Keratinocyte (primary cell): ENCODE results near the gene EIF5B. TPM values are rescaled to one million over a fixed set of nuclear protein-coding genes. Genes with fewer than 3 reads are reported as not detected.

ENCODE experiments used
- DNase-seq: peaks from one replicate; pipeline ENCODE4 v3.0.0-alpha.2; 2011; ENCODE audit warnings: low read depth, missing footprints, low spot score
- FAIRE-seq: peaks from 2 replicates; lab custom pipeline; 2011; peaks lifted over from hg19 to GRCh38; lab: Jason Lieb, UNC
- H2AFZ ChIP-seq: 2 replicates; pipeline ENCODE4 v1.6.0; 2012; ENCODE audit warnings: low read length, control low read depth, inconsistent platforms; ENCODE audit not compliant: control insufficient read depth
- H3K27ac ChIP-seq: 2 replicates; pipeline ENCODE4 v1.5.1; 2011; ENCODE audit warnings: low read length; ENCODE audit not compliant: control insufficient read depth, insufficient read depth
- H3K27me3 ChIP-seq: 3 replicates; pipeline ENCODE4 v1.6.0; 2011; ENCODE audit warnings: low read length; ENCODE audit not compliant: control insufficient read depth, insufficient read depth; ENCODE audit errors: extremely low read depth
- H3K36me3 ChIP-seq, 2 experiments: 2 replicates in 1 of 2; 3 replicates in 1 of 2; pipeline ENCODE4 v1.5.1; 2011; ENCODE audit warnings: low read length in 2 of 2, mild to moderate bottlenecking in 1 of 2; ENCODE audit not compliant: control insufficient read depth in 2 of 2, insufficient read depth in 2 of 2; ENCODE audit errors: extremely low read depth in 1 of 2
- H3K4me1 ChIP-seq: 3 replicates; pipeline ENCODE4 v1.5.1; 2011; ENCODE audit warnings: low read length; ENCODE audit not compliant: control insufficient read depth, insufficient read depth; ENCODE audit errors: extremely low read depth
- H3K4me2 ChIP-seq: 3 replicates; pipeline ENCODE4 v1.6.0; 2011; ENCODE audit warnings: low read depth, low read length; ENCODE audit not compliant: control insufficient read depth, insufficient read depth; ENCODE audit errors: extremely low read depth
- H3K4me3 ChIP-seq, 3 experiments: fragments of 200-600 bp in 1 of 3; sonication (generic) in 1 of 3; 2 replicates in 2 of 3; 3 replicates in 1 of 3; pipeline ENCODE4 v1.5.1; 2011 to 2016; ENCODE audit warnings: low read length in 3 of 3, mild to moderate bottlenecking in 3 of 3, control low read depth in 2 of 3, inconsistent platforms in 1 of 3, low read depth in 1 of 3, mixed read lengths in 1 of 3, mixed run types in 1 of 3, moderate library complexity in 1 of 3; ENCODE audit not compliant: control insufficient read depth in 2 of 3, insufficient read depth in 2 of 3; ENCODE audit errors: extremely low read depth in 1 of 3
- H3K79me2 ChIP-seq: 2 replicates; pipeline ENCODE4 v1.6.0; 2012; ENCODE audit warnings: low read length; ENCODE audit not compliant: control insufficient read depth, insufficient read depth
- H3K9ac ChIP-seq: 3 replicates; pipeline ENCODE4 v1.6.0; 2011; ENCODE audit warnings: low read length; ENCODE audit not compliant: control insufficient read depth, insufficient read depth; ENCODE audit errors: extremely low read depth
- H3K9me1 ChIP-seq: 3 replicates; pipeline ENCODE4 v1.6.0; 2011; ENCODE audit warnings: low read length; ENCODE audit not compliant: control insufficient read depth, insufficient read depth; ENCODE audit errors: extremely low read depth
- H3K9me3 ChIP-seq: 2 replicates; pipeline ENCODE4 v1.5.1; 2012; ENCODE audit warnings: low read depth, low read length; ENCODE audit not compliant: control insufficient read depth
- H4K20me1 ChIP-seq: 3 replicates; pipeline ENCODE4 v1.6.0; 2011; ENCODE audit warnings: low read length; ENCODE audit not compliant: control insufficient read depth, insufficient read depth; ENCODE audit errors: extremely low read depth
- CTCF ChIP-seq, 3 experiments: IDR thresholded peaks in 1 of 3; conservative IDR thresholded peaks in 1 of 3; optimal IDR thresholded peaks in 1 of 3; 2 replicates in 2 of 3; 3 replicates in 1 of 3; pipeline versions ENCODE3 to v1.5.1; 2011; ENCODE audit warnings: low read length in 3 of 3, mild to moderate bottlenecking in 3 of 3, moderate library complexity in 2 of 3, control low read depth in 1 of 3, inconsistent platforms in 1 of 3; ENCODE audit not compliant: insufficient read depth in 2 of 3; ENCODE audit errors: extremely low read depth in 1 of 3
- EZH2 ChIP-seq: IDR thresholded peaks from one replicate; pipeline ENCODE4 v1.6.1; 2012; ENCODE audit warnings: inconsistent platforms, mild to moderate bottlenecking, low read length, moderate library complexity
- dilution Hi-C: fragments of 300-500 bp; cut with MboI; formaldehyde crosslinking; loops from one replicate; pipeline ENCODE4 v1.7.0; 2020; ENCODE audit warnings: low sequenced_read_pairs; ENCODE audit not compliant: extremely low pct_ligation_motif_present
- polyA plus RNA-seq, 5 experiments: library from polyadenylated mRNA; depleted of rRNA in 3 of 5; stranded (reverse) in 3 of 5; stranded (forward) in 1 of 5; unstranded in 1 of 5; fragments of >200 nt; gene quantifications; 1 replicate in 1 of 5; 2 replicates in 3 of 5; 3 replicates in 1 of 5; pipeline versions ENCODE4 v1.2.1 to v1.2.3, GENCODE V29; 2011 to 2012; ENCODE audit warnings: missing spikeins in 2 of 5, low read depth in 1 of 5, low replicate concordance in 1 of 5

Gene EIF5B
- polyA plus RNA-seq, 1 donor (not counting 4 experiments of a cell fraction or from before 2014, with no cell fraction given) = 32.6 TPM

DNA sequence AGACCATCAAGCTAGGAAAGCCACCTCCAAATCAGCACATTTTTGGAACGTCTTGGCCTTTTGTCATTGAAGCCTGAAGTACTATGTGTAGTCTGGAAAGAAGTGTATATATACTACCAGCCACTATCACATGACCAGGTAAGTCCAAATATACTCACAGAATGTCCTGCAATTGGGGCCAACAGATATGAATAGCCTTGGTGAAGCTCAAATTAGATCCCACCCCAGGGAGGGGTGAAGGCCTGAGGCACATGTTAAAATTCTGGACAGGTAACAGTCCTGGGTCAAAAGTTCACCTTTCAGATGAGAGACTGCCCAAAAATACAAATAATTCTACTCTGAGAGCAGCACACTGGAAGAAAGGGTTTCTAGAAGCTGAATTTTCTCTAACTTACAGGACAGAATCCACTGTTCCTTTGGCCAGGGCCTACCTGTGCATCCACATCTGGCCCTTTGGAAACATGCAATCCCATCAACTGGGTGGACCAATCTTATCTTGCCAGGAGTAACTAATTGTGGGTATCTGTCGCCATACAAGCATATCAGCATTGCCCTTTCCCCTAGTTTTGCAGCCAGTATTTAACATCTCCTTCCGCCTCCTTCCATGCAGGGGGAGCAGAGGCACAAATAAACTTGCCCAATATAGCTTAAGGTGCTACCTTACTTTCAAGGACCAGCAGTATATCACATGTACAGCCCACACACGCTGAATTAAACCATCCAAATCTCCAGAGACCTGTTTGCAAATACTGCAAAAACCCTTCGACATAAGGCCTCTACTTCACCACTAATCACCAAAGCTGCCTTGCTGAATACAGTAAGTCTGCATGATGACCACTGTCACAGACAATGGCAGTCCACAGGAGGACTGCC, 67.8 kb downstream of the EIF5B start:
- Histone ChIP-seq H3K4me1 (peaks cover 3% of the 10 kb centered on the region), H3K27ac (no peak overlapping the region), H3K9me3 (no peaks in the 10 kb centered on the region), H3K36me3 (peaks cover 30 to 49% of the 10 kb centered on the region in 2 experiments), H3K9ac (no peak overlapping the region), H3K4me2 (no peak overlapping the region), H3K4me3 (no peak overlapping the region), H4K20me1 (no peaks in the 10 kb centered on the region), H3K9me1 (no peaks in the 10 kb centered on the region), H3K27me3 (no peaks in the 10 kb centered on the region), H2AFZ (no peak overlapping the region), H3K79me2 (no peaks in the 10 kb centered on the region)
- dilution Hi-C loops = no loop called here
- no peak for TF ChIP-seq CTCF (optimal IDR thresholded peaks at IDR 0.05 in 1 of 3, IDR thresholded peaks at IDR 0.05 in 1 of 3, conservative IDR thresholded peaks at IDR 0.05 in 1 of 3; ENCODE audit: extremely low read depth in 1 of 3, insufficient read depth in 2 of 3, low read length in 3 of 3)
- TF ChIP-seq EZH2 = no peak
- no peak for FAIRE-seq
- DNase-seq = no peak

DNA sequence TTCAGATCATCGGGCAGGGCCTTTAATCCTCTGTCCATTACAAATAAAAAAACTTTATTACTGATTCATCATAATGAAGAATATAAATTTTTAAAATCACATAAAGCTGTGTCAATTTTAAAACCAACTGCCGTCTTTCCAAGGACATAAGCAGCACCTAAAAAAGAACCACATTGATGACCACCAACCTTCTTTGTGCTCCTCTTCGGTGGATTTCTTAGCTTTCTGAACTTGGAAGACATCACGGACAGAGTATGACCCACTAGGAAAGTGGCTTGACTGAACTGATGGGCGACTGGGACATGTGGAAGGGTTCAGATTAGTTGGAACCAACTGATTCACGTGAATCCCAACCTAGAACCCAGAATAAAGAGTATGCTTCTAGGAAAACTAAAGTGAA, 68.9 kb downstream of the EIF5B start:
- Histone ChIP-seq H3K4me1 (peaks cover 3% of the 10 kb centered on the region), H2AFZ (no peak overlapping the region), H3K9ac (no peak overlapping the region), H4K20me1 (no peaks in the 10 kb centered on the region), H3K27me3 (no peaks in the 10 kb centered on the region), H3K36me3 (peaks cover 32 to 43% of the 10 kb centered on the region in 2 experiments), H3K79me2 (no peaks in the 10 kb centered on the region), H3K4me2 (no peak overlapping the region), H3K9me1 (no peaks in the 10 kb centered on the region), H3K4me3 (no peak overlapping the region), H3K27ac (no peak overlapping the region), H3K9me3 (no peaks in the 10 kb centered on the region)
- TF ChIP-seq EZH2 = no peak
- no peak for TF ChIP-seq CTCF (optimal IDR thresholded peaks at IDR 0.05 in 1 of 3, IDR thresholded peaks at IDR 0.05 in 1 of 3, conservative IDR thresholded peaks at IDR 0.05 in 1 of 3; ENCODE audit: extremely low read depth in 1 of 3, insufficient read depth in 2 of 3, low read length in 3 of 3)
- dilution Hi-C loops = no loop called here
- FAIRE-seq = no peak
- no peak for DNase-seq
